GM23248 (cell line): ENCODE results near the gene NDUFV2.

Experiments used
- EZH2 ChIP-seq: fragments of 200-600 bp; sonication (generic); IDR thresholded peaks from 2 replicates; pipeline ENCODE4 v1.6.1; 2018; ENCODE audit warnings: antibody characterized with exemption, mild to moderate bottlenecking; ENCODE audit not compliant: insufficient read depth, poor library complexity, severe bottlenecking
- EZH2phosphoT487 ChIP-seq: fragments of 200-600 bp; sonication (generic); IDR thresholded peaks from 2 replicates; pipeline ENCODE4 v1.6.1; 2018; ENCODE audit warnings: antibody characterized with exemption, moderate library complexity, mild to moderate bottlenecking, low read depth; ENCODE audit not compliant: insufficient read depth

DNA sequence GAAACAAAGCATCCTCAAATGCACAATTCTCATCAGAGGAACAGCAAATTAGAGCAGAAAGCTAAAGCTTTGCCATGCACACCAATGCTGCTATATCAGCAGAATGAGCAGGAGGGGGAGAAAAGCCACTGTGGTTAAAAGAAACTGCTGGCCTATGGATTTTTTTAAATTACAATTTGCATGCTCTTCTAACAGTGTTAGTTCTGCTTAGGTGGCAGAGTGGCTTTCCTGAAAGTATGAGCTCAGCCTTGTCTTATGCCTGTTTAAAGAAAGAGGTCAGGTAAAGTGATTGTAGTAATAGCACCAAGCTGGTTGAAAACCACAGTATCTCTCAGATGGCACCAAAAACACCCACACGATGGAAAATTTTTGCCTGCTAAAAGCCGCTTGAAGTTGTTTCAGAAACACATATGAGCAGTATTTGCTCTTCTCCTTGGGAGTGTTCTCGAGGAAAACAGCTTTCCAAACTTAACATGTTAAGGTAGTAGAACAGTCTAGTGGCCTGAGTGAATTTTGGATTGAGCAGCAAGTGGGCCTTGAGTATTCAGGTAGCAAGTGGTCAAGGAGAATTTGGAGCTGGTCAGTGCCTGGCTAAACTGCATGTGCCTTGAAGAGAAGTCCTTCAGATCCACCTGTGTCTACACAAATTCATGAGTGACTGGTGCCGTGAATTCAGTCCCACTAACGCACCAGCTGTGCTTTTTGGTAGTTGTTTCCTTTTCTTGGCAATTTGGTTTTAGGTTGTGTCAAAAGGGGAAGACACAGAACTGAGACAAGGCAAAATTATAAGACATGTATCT lies 19.6 kb upstream of the NDUFV2 start:
- no peak for TF ChIP-seq EZH2
- TF ChIP-seq EZH2phosphoT487: no peak
